HepG2 (cell line): Measurements from ENCODE around the gene LHPP. TPM values are rescaled to one million over a fixed set of nuclear protein-coding genes. Genes with fewer than 3 reads are reported as not detected.
A peak's percentile ranks its signal among the peaks of the same experiment; 100 is the strongest.

Experiments
- IRF2 ChIP-seq: IDR thresholded peaks from 2 replicates; pipeline ENCODE4 v1.6.1; 2018; ENCODE audit warnings: missing genetic modification reagents, missing compliant biosample characterization
- KDM5B ChIP-seq: sonication (generic); formaldehyde crosslinking; IDR thresholded peaks from 2 replicates; pipeline ENCODE4 v1.4.0; 2020; ENCODE audit warnings: missing genetic modification reagents, mild to moderate bottlenecking, borderline replicate concordance
- KDM6A ChIP-seq: IDR thresholded peaks from 2 replicates; pipeline ENCODE4 v1.6.1; 2016; ENCODE audit warnings: low read depth
- MIER3 ChIP-seq: IDR thresholded peaks from 2 replicates; pipeline ENCODE4 v1.6.1; 2016; ENCODE audit warnings: missing compliant biosample characterization, borderline replicate concordance
- POLR2A ChIP-seq, 2 experiments: IDR thresholded peaks; 2 replicates each; pipeline ENCODE4 v1.6.1; 2011; ENCODE audit warnings: low read depth in 2 of 2, low read length in 2 of 2, mild to moderate bottlenecking in 1 of 2, moderate library complexity in 1 of 2; ENCODE audit not compliant: insufficient read depth in 1 of 2
- PRDM4 ChIP-seq: sonication (generic); formaldehyde crosslinking; IDR thresholded peaks from 2 replicates; pipeline ENCODE4 v1.9.0; 2021; ENCODE audit warnings: missing genetic modification reagents, borderline replicate concordance
- TCF7 ChIP-seq: sonication (generic); IDR thresholded peaks from 2 replicates; pipeline ENCODE4 v1.6.1; 2016; ENCODE audit warnings: antibody characterized with exemption, low read depth
- ZMYM4 ChIP-seq: sonication (generic); formaldehyde crosslinking; IDR thresholded peaks from 2 replicates; pipeline ENCODE4 v1.8.1; 2023; ENCODE audit warnings: mild to moderate bottlenecking, missing genetic modification reagents
- ZNF292 ChIP-seq: sonication (generic); formaldehyde crosslinking; IDR thresholded peaks from 2 replicates; pipeline ENCODE4 v1.8.1; 2022; ENCODE audit warnings: mild to moderate bottlenecking, low read depth, missing genetic modification reagents, borderline replicate concordance
- ZNF317 ChIP-seq: sonication (generic); formaldehyde crosslinking; IDR thresholded peaks from 2 replicates; pipeline ENCODE4 v1.5.0; 2020; ENCODE audit warnings: mild to moderate bottlenecking, missing genetic modification reagents
- ZNF337 ChIP-seq: sonication (generic); formaldehyde crosslinking; IDR thresholded peaks from 2 replicates; pipeline ENCODE4 v1.5.1; 2020; ENCODE audit warnings: missing genetic modification reagents, low read depth, mild to moderate bottlenecking, borderline replicate concordance
- ZNF557 ChIP-seq: sonication (generic); formaldehyde crosslinking; IDR thresholded peaks from 2 replicates; pipeline ENCODE4 v1.4.0; 2020; ENCODE audit warnings: missing genetic modification reagents
- ZNF83 ChIP-seq: sonication (generic); formaldehyde crosslinking; IDR thresholded peaks from 2 replicates; pipeline ENCODE4 v1.4.0; 2020; ENCODE audit warnings: missing genetic modification reagents, mild to moderate bottlenecking, borderline replicate concordance
- polyA plus RNA-seq, 8 experiments: library from polyadenylated mRNA; depleted of rRNA in 3 of 8; stranded (reverse) in 7 of 8; unstranded in 1 of 8; fragments of >200 nt; fragmentation: Illumina TruSeq in 4 of 8; extraction: Trizol in 4 of 8; gene quantifications; 2 replicates each; pipeline versions ENCODE4 v1.2.1 to v1.2.3, GENCODE V29; 2011 to 2016; ENCODE audit warnings: low read depth in 4 of 8, missing spikeins in 1 of 8, mixed read lengths in 1 of 8; ENCODE audit not compliant: insufficient read depth in 1 of 8
- total RNA-seq, 5 experiments: library from RNA; depleted of rRNA; stranded (reverse); fragments of >200 nt; fragmentation: Illumina TruSeq; extraction: Trizol; gene quantifications; 2 replicates each; pipeline ENCODE4 v1.2.3, GENCODE V29; 2016; ENCODE audit warnings: low read depth in 1 of 5
- TF ChIP-seq, protein P1 (sequence below): sonication (generic); formaldehyde crosslinking; conservative IDR thresholded peaks from 2 replicates; pipeline ENCODE4 v1.4.0; 2020; ENCODE audit warnings: mild to moderate bottlenecking, missing genetic modification reagents, moderate library complexity
- TF ChIP-seq, protein P2 (sequence below): sonication (generic); formaldehyde crosslinking; IDR thresholded peaks from 2 replicates; pipeline ENCODE4 v1.4.0; 2020; ENCODE audit warnings: missing genetic modification reagents, borderline replicate concordance
- TF ChIP-seq, protein P3 (sequence below): sonication (generic); formaldehyde crosslinking; IDR thresholded peaks from 2 replicates; pipeline ENCODE4 v1.8.0; 2022; ENCODE audit warnings: missing genetic modification reagents, mild to moderate bottlenecking, moderate library complexity, borderline replicate concordance

The LHPP gene
- total and polyA plus RNA-seq, 2 of the 13 experiments (the other 11 are each of a cell fraction or from before 2014, with no cell fraction given) = 5.2 to 13.1 TPM

DNA sequence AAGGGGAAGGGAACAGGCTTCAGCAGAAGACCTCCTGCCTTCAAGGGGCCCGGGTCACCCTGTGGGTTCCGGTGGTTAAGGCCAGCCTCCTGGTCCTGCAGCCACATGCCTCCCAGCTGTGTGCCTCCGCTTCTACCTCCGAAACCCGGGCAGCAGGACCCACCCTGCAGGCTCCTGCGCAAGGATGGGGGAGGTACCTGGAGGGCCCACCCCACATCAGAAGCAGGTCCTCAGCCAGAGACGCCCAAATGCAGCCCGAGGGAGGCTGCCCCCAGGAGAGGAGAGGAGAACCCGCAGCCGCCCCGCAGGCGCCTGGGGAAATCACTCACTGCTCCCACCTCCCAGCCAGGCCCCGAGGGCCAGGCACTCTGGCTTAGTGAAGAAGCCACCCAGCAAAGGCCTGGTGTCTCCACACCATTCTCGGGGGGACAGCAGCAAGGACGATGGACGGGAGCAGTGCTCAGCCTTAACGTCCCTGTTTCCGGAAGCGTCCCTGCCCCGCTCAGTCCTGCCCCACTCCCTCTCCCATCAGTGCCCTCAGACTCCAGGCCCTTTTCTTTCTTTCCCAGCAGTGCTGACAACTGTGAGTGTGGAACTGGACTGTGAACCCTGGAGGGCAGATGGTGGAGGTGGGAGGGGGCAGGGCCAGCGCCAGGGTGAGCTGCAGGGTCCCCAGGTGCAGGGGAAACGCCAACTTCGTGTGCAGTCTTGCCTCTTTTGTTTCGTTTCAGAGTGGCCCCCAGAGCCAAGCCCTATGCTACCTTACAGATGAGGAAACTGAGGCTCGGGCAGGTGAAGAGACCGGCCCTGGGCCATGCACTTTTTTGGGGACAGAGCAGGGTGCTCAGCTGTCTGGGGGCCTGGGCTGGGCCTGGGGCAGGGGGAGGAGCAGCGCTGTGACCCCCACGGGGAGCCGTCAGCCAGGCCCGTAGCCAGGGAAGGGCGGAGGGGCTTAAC lies 144.5 kb downstream of the LHPP start (continued):
- TF ChIP-seq KDM5B (CRISPR knock-in tag) (peak; percentile 23; the same call in 1 of the 2 replicates), ZMYM4 (CRISPR knock-in tag) (peak; percentile 57), MIER3 (CRISPR knock-in tag) (peak; percentile 34; the same call in 1 of the 2 replicates), TCF7 (no peak), IRF2 (CRISPR knock-in tag) (peak; percentile 51; the same call in 1 of the 2 replicates), PRDM4 (CRISPR knock-in tag) (no peak), ZNF83 (CRISPR knock-in tag) (peak; percentile 93; the same call in 1 of the 2 replicates), ZNF292 (CRISPR knock-in tag) (peak; percentile 84; the same call in 1 of the 2 replicates), POLR2A (IDR thresholded peaks at IDR 0.05; ENCODE audit: insufficient read depth in 1 of 2, low read depth in 2 of 2, low read length in 2 of 2) (peak; percentile 31 to 55; a peak in 2 of 4 replicates), ZNF317 (CRISPR knock-in tag) (peak; percentile 60; the same call in 1 of the 2 replicates), ZNF337 (CRISPR knock-in tag) (no peak), ZNF557 (CRISPR knock-in tag) (0 out of 2 replicates have a peak, but pooled peaks have one; percentile 53), KDM6A (0 out of 2 replicates have a peak, but pooled peaks have one; percentile 51)
- TF ChIP-seq, protein P1, sequence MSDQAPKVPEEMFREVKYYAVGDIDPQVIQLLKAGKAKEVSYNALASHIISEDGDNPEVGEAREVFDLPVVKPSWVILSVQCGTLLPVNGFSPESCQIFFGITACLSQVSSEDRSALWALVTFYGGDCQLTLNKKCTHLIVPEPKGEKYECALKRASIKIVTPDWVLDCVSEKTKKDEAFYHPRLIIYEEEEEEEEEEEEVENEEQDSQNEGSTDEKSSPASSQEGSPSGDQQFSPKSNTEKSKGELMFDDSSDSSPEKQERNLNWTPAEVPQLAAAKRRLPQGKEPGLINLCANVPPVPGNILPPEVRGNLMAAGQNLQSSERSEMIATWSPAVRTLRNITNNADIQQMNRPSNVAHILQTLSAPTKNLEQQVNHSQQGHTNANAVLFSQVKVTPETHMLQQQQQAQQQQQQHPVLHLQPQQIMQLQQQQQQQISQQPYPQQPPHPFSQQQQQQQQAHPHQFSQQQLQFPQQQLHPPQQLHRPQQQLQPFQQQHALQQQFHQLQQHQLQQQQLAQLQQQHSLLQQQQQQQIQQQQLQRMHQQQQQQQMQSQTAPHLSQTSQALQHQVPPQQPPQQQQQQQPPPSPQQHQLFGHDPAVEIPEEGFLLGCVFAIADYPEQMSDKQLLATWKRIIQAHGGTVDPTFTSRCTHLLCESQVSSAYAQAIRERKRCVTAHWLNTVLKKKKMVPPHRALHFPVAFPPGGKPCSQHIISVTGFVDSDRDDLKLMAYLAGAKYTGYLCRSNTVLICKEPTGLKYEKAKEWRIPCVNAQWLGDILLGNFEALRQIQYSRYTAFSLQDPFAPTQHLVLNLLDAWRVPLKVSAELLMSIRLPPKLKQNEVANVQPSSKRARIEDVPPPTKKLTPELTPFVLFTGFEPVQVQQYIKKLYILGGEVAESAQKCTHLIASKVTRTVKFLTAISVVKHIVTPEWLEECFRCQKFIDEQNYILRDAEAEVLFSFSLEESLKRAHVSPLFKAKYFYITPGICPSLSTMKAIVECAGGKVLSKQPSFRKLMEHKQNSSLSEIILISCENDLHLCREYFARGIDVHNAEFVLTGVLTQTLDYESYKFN (CRISPR knock-in tag) = peak; percentile 76
- TF ChIP-seq, protein P2, sequence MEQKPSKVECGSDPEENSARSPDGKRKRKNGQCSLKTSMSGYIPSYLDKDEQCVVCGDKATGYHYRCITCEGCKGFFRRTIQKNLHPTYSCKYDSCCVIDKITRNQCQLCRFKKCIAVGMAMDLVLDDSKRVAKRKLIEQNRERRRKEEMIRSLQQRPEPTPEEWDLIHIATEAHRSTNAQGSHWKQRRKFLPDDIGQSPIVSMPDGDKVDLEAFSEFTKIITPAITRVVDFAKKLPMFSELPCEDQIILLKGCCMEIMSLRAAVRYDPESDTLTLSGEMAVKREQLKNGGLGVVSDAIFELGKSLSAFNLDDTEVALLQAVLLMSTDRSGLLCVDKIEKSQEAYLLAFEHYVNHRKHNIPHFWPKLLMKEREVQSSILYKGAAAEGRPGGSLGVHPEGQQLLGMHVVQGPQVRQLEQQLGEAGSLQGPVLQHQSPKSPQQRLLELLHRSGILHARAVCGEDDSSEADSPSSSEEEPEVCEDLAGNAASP (CRISPR knock-in tag) = peak; percentile 74; the same call in 1 of the 2 replicates
- TF ChIP-seq, protein P3, sequence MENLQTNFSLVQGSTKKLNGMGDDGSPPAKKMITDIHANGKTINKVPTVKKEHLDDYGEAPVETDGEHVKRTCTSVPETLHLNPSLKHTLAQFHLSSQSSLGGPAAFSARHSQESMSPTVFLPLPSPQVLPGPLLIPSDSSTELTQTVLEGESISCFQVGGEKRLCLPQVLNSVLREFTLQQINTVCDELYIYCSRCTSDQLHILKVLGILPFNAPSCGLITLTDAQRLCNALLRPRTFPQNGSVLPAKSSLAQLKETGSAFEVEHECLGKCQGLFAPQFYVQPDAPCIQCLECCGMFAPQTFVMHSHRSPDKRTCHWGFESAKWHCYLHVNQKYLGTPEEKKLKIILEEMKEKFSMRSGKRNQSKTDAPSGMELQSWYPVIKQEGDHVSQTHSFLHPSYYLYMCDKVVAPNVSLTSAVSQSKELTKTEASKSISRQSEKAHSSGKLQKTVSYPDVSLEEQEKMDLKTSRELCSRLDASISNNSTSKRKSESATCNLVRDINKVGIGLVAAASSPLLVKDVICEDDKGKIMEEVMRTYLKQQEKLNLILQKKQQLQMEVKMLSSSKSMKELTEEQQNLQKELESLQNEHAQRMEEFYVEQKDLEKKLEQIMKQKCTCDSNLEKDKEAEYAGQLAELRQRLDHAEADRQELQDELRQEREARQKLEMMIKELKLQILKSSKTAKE (CRISPR knock-in tag) = 0 out of 2 replicates have a peak, but pooled peaks have one; percentile 45
